Measurements from ENCODE around the gene CCDC171. TPM values are rescaled to one million over a fixed set of nuclear protein-coding genes. Genes with fewer than 3 reads are reported as not detected.

The CCDC171 gene
- total RNA-seq, 2 donors from 2014 or later = 2.3 TPM

DNA sequence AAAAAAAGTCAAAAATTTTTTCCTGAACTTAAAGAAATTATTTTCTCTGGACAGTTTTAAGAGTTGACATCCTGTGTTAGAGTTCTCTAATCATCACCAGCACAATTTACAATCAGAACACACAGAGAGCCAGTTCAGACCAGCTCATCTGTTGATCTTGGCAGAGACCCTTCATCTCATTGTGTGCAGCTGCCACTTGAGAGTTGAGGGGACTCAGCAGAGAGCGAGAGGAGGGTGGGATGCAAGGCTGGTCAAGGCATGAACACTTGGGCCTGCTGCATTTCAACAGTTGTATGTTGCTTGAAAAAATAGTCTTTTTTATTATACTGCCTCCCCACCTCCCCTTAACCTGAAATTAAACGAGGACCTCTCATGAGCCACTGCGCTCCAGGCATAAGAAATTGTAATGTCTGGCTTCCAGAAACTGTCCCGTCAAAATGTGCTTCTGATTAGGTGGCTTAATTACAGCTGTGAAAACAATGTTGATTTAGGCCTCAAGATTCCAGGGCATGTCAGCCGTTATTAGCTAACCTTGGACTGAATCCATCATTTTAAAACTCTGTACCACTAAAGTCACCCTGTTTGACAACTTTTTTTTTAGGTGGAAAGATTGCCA, 383.6 kb downstream of the CCDC171 start:
- intact Hi-C loops (cut with DNase I) = no loop called here
- no peak overlapping the region for H3K9ac ChIP-seq (ENCODE audit: low read depth in 2 of 2, low read length in 2 of 2)
- no peak overlapping the region for H3K4me3 ChIP-seq
- no peaks in the 10 kb centered on the region for H3K36me3 ChIP-seq
- no peaks in the 10 kb centered on the region for H3K4me1 ChIP-seq
- no peak for DNase-seq
- TF ChIP-seq, protein P1, sequence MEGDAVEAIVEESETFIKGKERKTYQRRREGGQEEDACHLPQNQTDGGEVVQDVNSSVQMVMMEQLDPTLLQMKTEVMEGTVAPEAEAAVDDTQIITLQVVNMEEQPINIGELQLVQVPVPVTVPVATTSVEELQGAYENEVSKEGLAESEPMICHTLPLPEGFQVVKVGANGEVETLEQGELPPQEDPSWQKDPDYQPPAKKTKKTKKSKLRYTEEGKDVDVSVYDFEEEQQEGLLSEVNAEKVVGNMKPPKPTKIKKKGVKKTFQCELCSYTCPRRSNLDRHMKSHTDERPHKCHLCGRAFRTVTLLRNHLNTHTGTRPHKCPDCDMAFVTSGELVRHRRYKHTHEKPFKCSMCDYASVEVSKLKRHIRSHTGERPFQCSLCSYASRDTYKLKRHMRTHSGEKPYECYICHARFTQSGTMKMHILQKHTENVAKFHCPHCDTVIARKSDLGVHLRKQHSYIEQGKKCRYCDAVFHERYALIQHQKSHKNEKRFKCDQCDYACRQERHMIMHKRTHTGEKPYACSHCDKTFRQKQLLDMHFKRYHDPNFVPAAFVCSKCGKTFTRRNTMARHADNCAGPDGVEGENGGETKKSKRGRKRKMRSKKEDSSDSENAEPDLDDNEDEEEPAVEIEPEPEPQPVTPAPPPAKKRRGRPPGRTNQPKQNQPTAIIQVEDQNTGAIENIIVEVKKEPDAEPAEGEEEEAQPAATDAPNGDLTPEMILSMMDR (IDR thresholded peaks at IDR 0.05) = no peak
- H3K9me3 ChIP-seq = no peaks in the 10 kb centered on the region
- H3K27me3 ChIP-seq = no peaks in the 10 kb centered on the region
- no peak overlapping the region for H3K27ac ChIP-seq

DNA sequence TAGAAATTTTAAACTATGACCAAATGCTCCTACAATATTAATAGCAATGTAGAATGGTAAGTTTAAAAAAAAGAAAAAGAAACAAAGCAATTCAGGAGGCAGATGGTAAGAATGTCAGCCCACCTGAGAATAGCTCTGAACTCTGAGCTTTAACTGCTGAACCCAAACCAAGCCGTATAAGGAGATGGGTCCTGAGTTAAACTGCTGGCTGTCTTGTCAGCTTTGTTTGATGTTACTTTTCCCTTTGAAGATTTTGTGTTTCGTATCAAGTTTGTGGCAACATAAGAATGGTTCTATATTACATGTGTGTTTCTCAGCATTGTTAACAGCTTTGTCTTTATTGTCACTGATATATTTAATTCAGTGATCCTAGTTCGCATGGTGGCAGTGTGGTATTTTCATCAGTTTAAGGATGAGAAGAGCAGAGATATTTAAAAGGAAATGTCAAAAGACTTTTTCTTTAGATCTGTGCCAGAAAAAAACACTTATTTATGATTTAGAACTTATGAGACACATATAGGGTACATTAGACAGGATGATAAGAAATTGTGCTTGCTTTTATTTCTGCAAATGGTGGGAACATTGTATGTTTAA, 390.1 kb downstream of the CCDC171 start:
- H3K4me1 ChIP-seq = no peaks in the 10 kb centered on the region
- no peak overlapping the region for H3K9ac ChIP-seq (ENCODE audit: low read depth in 2 of 2, low read length in 2 of 2)
- TF ChIP-seq, protein P1 (IDR thresholded peaks at IDR 0.05) = no peak
- H3K36me3 ChIP-seq = no peaks in the 10 kb centered on the region
- H3K4me3 ChIP-seq = no peak overlapping the region
- H3K9me3 ChIP-seq = no peaks in the 10 kb centered on the region
- H3K27ac ChIP-seq = no peak overlapping the region
- intact Hi-C loops (cut with DNase I) = no loop called here
- H3K27me3 ChIP-seq = no peaks in the 10 kb centered on the region
- DNase-seq = no peak

DNA sequence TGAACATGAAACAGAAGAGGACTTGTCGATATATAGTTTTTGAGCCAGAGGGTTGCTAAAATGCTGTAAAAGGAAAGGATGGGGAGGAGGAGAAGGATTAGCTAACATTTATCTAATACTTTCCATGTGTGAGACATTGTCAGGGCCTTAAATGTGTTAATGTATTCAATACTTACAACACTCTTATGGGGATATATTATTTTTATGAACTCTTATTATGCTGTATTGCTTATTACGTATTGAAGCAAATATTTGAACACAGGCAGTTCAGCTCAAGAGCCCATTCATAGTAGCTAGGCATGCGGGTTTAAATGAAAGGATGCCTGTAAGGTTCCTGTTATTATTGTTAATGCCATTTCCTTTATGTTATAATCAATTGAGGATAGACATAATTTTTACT, 391.5 kb downstream of the CCDC171 start:
- Histone ChIP-seq H3K27me3 (no peaks in the 10 kb centered on the region), H3K9ac (ENCODE audit: low read depth in 2 of 2, low read length in 2 of 2) (no peak overlapping the region), H3K27ac (no peak overlapping the region), H3K36me3 (no peaks in the 10 kb centered on the region), H3K4me3 (no peak overlapping the region), H3K4me1 (no peaks in the 10 kb centered on the region), H3K9me3 (no peaks in the 10 kb centered on the region)
- TF ChIP-seq, protein P1 (IDR thresholded peaks at IDR 0.05) = no peak
- no peak for DNase-seq
- intact Hi-C loops (cut with DNase I) = no loop called here

DNA sequence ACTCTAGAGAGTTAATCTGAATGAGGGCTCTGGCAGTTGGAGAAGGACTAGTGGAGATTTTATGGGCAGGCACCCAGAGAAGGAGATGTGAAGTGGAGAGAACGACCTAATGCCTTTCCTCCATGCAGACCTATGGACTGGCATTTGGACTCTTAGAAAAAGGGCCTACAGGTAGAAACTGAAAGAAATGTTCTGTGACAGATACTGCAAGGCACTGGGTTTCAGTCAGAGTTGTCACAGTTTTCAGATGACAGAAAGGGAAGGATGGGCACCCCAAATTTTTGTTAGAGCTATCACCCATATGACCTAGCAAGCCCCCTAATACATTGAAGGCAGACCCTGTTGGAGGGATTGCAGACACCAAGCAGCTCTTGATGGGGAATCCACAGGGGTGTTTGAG, 406.8 kb downstream of the CCDC171 start:
- Histone ChIP-seq H3K4me3 (no peak overlapping the region), H3K36me3 (no peaks in the 10 kb centered on the region), H3K4me1 (no peaks in the 10 kb centered on the region), H3K9ac (ENCODE audit: low read depth in 2 of 2, low read length in 2 of 2) (no peak overlapping the region), H3K9me3 (no peaks in the 10 kb centered on the region), H3K27ac (no peak overlapping the region), H3K27me3 (no peaks in the 10 kb centered on the region)
- DNase-seq = no peak
- intact Hi-C loops (cut with DNase I) = no loop called here
- TF ChIP-seq, protein P1 (IDR thresholded peaks at IDR 0.05) = no peak

DNA sequence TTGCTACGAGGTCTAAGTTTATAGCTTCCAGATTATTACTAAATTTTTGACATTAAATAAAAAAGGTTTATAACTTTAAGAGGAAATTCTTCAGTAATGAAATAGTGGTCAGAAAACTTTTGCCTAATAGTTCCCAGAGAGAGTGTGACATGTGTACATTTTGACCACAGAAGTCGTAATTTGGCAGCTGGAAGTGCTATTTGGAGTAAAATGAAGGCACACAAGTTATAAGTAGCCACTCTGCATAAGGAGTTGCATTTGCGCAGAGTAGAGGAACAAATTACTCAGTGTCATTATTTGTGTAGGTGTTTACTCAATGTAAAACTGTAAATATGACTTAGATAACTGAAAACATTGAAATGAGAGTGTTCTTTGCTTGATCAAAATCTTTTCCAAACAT, 408.4 kb downstream of the CCDC171 start:
- intact Hi-C loops (cut with DNase I) = no loop called here
- H3K9me3 ChIP-seq = no peaks in the 10 kb centered on the region
- no peak overlapping the region for H3K9ac ChIP-seq (ENCODE audit: low read depth in 2 of 2, low read length in 2 of 2)
- H3K27ac ChIP-seq = no peak overlapping the region
- H3K4me1 ChIP-seq = no peaks in the 10 kb centered on the region
- H3K36me3 ChIP-seq = no peaks in the 10 kb centered on the region
- no peak for DNase-seq
- H3K4me3 ChIP-seq = no peak overlapping the region
- no peaks in the 10 kb centered on the region for H3K27me3 ChIP-seq
- TF ChIP-seq, protein P1 (IDR thresholded peaks at IDR 0.05) = no peak

Data from colonic mucosa (tissue), 4 donors.